HTERT RPE-1 (cell line): Measurements from ENCODE around the gene CR1.
"Not testable (repeated sequence)": the region's sequence is repeated elsewhere in the genome, so short reads cannot be mapped to it uniquely, and the experiment has no call there.

Experiments
- in situ Hi-C: fragments of 300-500 bp; cut with MboI; formaldehyde crosslinking; loops from 4 replicates; pipeline ENCODE4 v1.14.3; 2020; ENCODE audit warnings: low sequenced_read_pairs

The CR1 gene

GRCh38 chr1:207669528-207670009 lies 173.6 kb downstream of the CR1 start:
- in situ Hi-C loops = no loop called here

GRCh38 chr1:207670192-207670591 lies 174.2 kb downstream of the CR1 start:
- in situ Hi-C loops = no loop called here

- in situ Hi-C loops = no loop called here
Observed at GRCh38 chr1:207670997-207671396, 175.0 kb downstream of the CR1 start.

- in situ Hi-C loops = no loop called here
Observed at GRCh38 chr1:207672522-207673130, 176.7 kb downstream of the CR1 start.

GRCh38 chr1:207673399-207673798 lies 177.4 kb downstream of the CR1 start:
- in situ Hi-C loops = no loop called here

- in situ Hi-C loops = no loop called here
Observed at GRCh38 chr1:207676153-207676552, 180.2 kb downstream of the CR1 start.

GRCh38 chr1:207680590-207681388 lies 184.8 kb downstream of the CR1 start:
- in situ Hi-C loops = not testable (repeated sequence)

GRCh38 chr1:207682872-207683434 lies 187.0 kb downstream of the CR1 start:
- in situ Hi-C loops = not testable (repeated sequence)

- in situ Hi-C loops = not testable (repeated sequence)
Observed at GRCh38 chr1:207690551-207690950, 194.6 kb downstream of the CR1 start.

- in situ Hi-C loops = no loop called here
Observed at GRCh38 chr1:207691010-207691409, 195.1 kb downstream of the CR1 start.
